GM21390 (cell line): ENCODE data around the gene GPC3.
"Not testable (repeated sequence)": the region's sequence is repeated elsewhere in the genome, so short reads cannot be mapped to it uniquely, and the experiment has no call there.

Source experiments
- ATAC-seq: cut with Tn5 transposase; IDR thresholded peaks from one replicate; pipeline ENCODE4 v1.9.1; 2021; ENCODE audit not compliant: unreplicated experiment

The GPC3 gene

GRCh38 chrX:133534172-133534571 is 451.2 kb downstream of the GPC3 start:
- no peak for ATAC-seq

- ATAC-seq, result no peak
Observed at GRCh38 chrX:133533249-133533648, 452.1 kb downstream of the GPC3 start.

- ATAC-seq, result no peak
Observed at GRCh38 chrX:133530960-133531359, 454.4 kb downstream of the GPC3 start.

- ATAC-seq, result no peak
Observed at GRCh38 chrX:133529578-133529977, 455.8 kb downstream of the GPC3 start.

- ATAC-seq, result no peak
Observed at GRCh38 chrX:133527825-133528224, 457.6 kb downstream of the GPC3 start.

- ATAC-seq, result no peak
Observed at GRCh38 chrX:133527415-133527814, 458.0 kb downstream of the GPC3 start.

GRCh38 chrX:133526773-133527172 is 458.6 kb downstream of the GPC3 start:
- not testable (repeated sequence) for ATAC-seq

- ATAC-seq, result no peak
Observed at GRCh38 chrX:133523526-133523925, 461.9 kb downstream of the GPC3 start.

- no peak for ATAC-seq
Observed at GRCh38 chrX:133523081-133523487, 462.3 kb downstream of the GPC3 start.

GRCh38 chrX:133516686-133517085 is 468.7 kb downstream of the GPC3 start:
- ATAC-seq, result no peak

GRCh38 chrX:133514486-133514885 is 470.9 kb downstream of the GPC3 start:
- ATAC-seq, result no peak

GRCh38 chrX:133513123-133513522 is 472.3 kb downstream of the GPC3 start:
- ATAC-seq, result no peak

- no peak for ATAC-seq
Observed at GRCh38 chrX:133511041-133511440, 474.4 kb downstream of the GPC3 start.

GRCh38 chrX:133497356-133497755 is 488.0 kb downstream of the GPC3 start:
- ATAC-seq, result no peak

GRCh38 chrX:133495464-133496391 is 489.7 kb downstream of the GPC3 start:
- ATAC-seq, result no peak

GRCh38 chrX:133493366-133493765 is 492.0 kb downstream of the GPC3 start:
- no peak for ATAC-seq

- ATAC-seq, result no peak
Observed at GRCh38 chrX:133490955-133491354, 494.4 kb downstream of the GPC3 start.
